Hippocampal formation (tissue), 2 donors: ENCODE data around the gene DYDC2.
"Not testable (repeated sequence)": the region's sequence is repeated elsewhere in the genome, so short reads cannot be mapped to it uniquely, and the experiment has no call there.

Experiments
- DNase-seq, 2 donors: peaks; one replicate each; lab custom pipeline; 2025; lab: John Stamatoyannopoulos, UW

DYDC2 gene

GRCh38 chr10:80356563-80356988 is at the start of gene DYDC2, which contains the start of gene DYDC1:
DYDC2 (plus strand) TSS chr10:80356781; CDS start chr10:80362444, 5,663 bp downstream.
DYDC1 (minus strand) TSS chr10:80356755; CDS start chr10:80352601, 4,154 bp downstream.
- DNase-seq: no peak

GRCh38 chr10:80313523-80313922 is 43.1 kb upstream of the DYDC2 start:
- DNase-seq: no peak

- no peak for DNase-seq
These were observed 41.2 kb upstream of the DYDC2 start for GRCh38 chr10:80315391-80315790.

GRCh38 chr10:80318742-80319141 is 37.8 kb upstream of the DYDC2 start:
- no peak for DNase-seq

- DNase-seq: no peak
These were observed 37.3 kb upstream of the DYDC2 start for GRCh38 chr10:80319318-80319717.

- DNase-seq: no peak
These were observed 36.8 kb upstream of the DYDC2 start for GRCh38 chr10:80319725-80320290.

- no peak for DNase-seq
These were observed 36.2 kb upstream of the DYDC2 start for GRCh38 chr10:80320377-80320776.

GRCh38 chr10:80321183-80321582 is 35.4 kb upstream of the DYDC2 start:
- DNase-seq: no peak

- no peak for DNase-seq
These were observed 34.4 kb upstream of the DYDC2 start for GRCh38 chr10:80322158-80322557.

- no peak for DNase-seq
These were observed 33.9 kb upstream of the DYDC2 start for GRCh38 chr10:80322711-80323110.

GRCh38 chr10:80323311-80323710 is 33.3 kb upstream of the DYDC2 start:
- no peak for DNase-seq

- no peak for DNase-seq
These were observed 32.5 kb upstream of the DYDC2 start for GRCh38 chr10:80324086-80324485.

GRCh38 chr10:80324891-80325364 is 31.7 kb upstream of the DYDC2 start:
- DNase-seq: no peak

- no peak for DNase-seq
These were observed 22.6 kb upstream of the DYDC2 start for GRCh38 chr10:80333983-80334382.

- DNase-seq: no peak
These were observed 12.3 kb upstream of the DYDC2 start for GRCh38 chr10:80344276-80344675.

- DNase-seq: no peak
These were observed 11.7 kb upstream of the DYDC2 start for GRCh38 chr10:80344912-80345311.

GRCh38 chr10:80350251-80350650 is 6.3 kb upstream of the DYDC2 start:
- DNase-seq: no peak

GRCh38 chr10:80351220-80351619 is 5.4 kb upstream of the DYDC2 start:
- no peak for DNase-seq

- DNase-seq: no peak
These were observed 639 bp downstream of the DYDC2 start for GRCh38 chr10:80356989-80357850.

GRCh38 chr10:80357851-80358125 is 1.2 kb downstream of the DYDC2 start:
- no peak for DNase-seq

GRCh38 chr10:80358925-80359324 is 2.3 kb downstream of the DYDC2 start:
- not testable (repeated sequence) for DNase-seq

- no peak for DNase-seq
These were observed 3.1 kb downstream of the DYDC2 start for GRCh38 chr10:80359644-80360043.

GRCh38 chr10:80365510-80365909 is 8.9 kb downstream of the DYDC2 start:
- no peak for DNase-seq
